Nephron progenitor cell (in vitro differentiated cells): ENCODE data around the gene P2RX3.

Experiments used
- DNase-seq: peaks from one replicate; pipeline ENCODE4 v3.0.0; 2021
- H3K27ac Mint-ChIP-seq: 2 replicates; pipeline ENCODE4 v1.8.0; 2021; ENCODE audit warnings: mild to moderate bottlenecking, moderate library complexity, mixed read lengths
- H3K27me3 Mint-ChIP-seq: 2 replicates; pipeline ENCODE4 v1.8.0; 2021; ENCODE audit warnings: mild to moderate bottlenecking, low read depth, mixed read lengths; ENCODE audit not compliant: poor library complexity
- H3K36me3 Mint-ChIP-seq: 2 replicates; pipeline ENCODE4 v1.8.0; 2021; ENCODE audit warnings: low read depth, mixed read lengths
- H3K4me1 Mint-ChIP-seq: 2 replicates; pipeline ENCODE4 v1.8.0; 2021; ENCODE audit warnings: mixed read lengths
- H3K4me3 Mint-ChIP-seq: 2 replicates; pipeline ENCODE4 v1.8.0; 2021; ENCODE audit warnings: mild to moderate bottlenecking, moderate library complexity, mixed read lengths
- H3K9me3 Mint-ChIP-seq: 2 replicates; pipeline ENCODE4 v1.8.0; 2021; ENCODE audit warnings: mild to moderate bottlenecking, moderate library complexity, mixed read lengths
- TF ChIP-seq, protein P1 (sequence below): fragments of 200-600 bp; sonication (generic); IDR thresholded peaks from 2 replicates; pipeline ENCODE4 v1.5.0; 2021; ENCODE audit warnings: antibody characterized with exemption

The P2RX3 gene

DNA sequence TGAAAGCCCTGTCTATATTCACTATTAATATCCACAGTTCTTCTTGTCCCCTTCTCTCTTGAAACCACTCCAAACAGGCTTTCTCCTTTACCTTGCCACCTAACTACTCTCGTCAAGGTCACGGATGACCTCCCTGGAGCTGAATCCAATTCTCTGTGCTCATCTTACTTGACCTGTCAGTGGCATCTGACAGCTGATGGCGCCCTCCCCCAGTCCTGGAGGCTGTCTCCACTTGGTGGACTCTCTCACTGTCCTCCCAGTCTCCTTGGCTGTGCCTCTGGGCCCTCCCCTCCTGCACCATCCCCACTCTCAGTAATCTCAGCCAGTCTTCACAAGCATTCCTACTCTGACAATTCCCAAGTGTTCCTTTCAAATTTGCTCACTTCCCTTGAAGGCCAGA lies 22.1 kb upstream of the P2RX3 start:
- H3K4me1 Mint-ChIP-seq = peaks cover 23% of the 10 kb centered on the region
- no peaks in the 10 kb centered on the region for H3K27me3 Mint-ChIP-seq
- no peaks in the 10 kb centered on the region for H3K9me3 Mint-ChIP-seq
- no peak overlapping the region for H3K4me3 Mint-ChIP-seq
- TF ChIP-seq, protein P1, sequence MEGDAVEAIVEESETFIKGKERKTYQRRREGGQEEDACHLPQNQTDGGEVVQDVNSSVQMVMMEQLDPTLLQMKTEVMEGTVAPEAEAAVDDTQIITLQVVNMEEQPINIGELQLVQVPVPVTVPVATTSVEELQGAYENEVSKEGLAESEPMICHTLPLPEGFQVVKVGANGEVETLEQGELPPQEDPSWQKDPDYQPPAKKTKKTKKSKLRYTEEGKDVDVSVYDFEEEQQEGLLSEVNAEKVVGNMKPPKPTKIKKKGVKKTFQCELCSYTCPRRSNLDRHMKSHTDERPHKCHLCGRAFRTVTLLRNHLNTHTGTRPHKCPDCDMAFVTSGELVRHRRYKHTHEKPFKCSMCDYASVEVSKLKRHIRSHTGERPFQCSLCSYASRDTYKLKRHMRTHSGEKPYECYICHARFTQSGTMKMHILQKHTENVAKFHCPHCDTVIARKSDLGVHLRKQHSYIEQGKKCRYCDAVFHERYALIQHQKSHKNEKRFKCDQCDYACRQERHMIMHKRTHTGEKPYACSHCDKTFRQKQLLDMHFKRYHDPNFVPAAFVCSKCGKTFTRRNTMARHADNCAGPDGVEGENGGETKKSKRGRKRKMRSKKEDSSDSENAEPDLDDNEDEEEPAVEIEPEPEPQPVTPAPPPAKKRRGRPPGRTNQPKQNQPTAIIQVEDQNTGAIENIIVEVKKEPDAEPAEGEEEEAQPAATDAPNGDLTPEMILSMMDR = no peak
- peaks cover 27% of the 10 kb centered on the region for H3K36me3 Mint-ChIP-seq
- no peak overlapping the region for H3K27ac Mint-ChIP-seq
- DNase-seq = no peak

DNA sequence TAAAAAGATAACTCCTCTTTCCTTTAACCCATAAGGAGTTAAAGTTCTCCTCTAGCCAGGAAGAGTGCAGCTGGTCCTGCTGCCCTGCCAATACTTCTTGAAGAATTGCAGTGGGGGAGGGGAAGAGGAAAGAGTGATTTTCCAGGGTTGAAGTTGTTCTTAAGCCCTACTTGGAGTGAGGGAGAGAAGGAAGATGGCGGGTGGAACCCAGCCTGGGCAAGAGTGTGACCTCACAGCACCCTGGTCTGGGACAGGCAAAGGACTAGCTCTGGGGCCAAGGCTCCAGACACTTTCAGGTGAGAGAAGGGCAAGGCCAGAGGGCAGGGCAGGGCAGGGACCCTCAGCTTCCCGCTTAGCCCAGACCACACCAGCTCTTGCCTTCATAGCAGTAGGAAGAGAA lies 20.0 kb upstream of the P2RX3 start:
- H3K27me3 Mint-ChIP-seq = no peaks in the 10 kb centered on the region
- H3K4me3 Mint-ChIP-seq = peak overlapping the region; percentile 49
- no peaks in the 10 kb centered on the region for H3K9me3 Mint-ChIP-seq
- peaks cover 27% of the 10 kb centered on the region for H3K4me1 Mint-ChIP-seq
- no peak for DNase-seq
- peaks cover 29% of the 10 kb centered on the region for H3K36me3 Mint-ChIP-seq
- H3K27ac Mint-ChIP-seq = peak overlapping the region; percentile 14
- TF ChIP-seq, protein P1 = no peak

GRCh38 chr11:57320067-57320718 lies 18.0 kb upstream of the P2RX3 start:
- Mint-ChIP-seq H3K4me1 (peaks cover 34% of the 10 kb centered on the region), H3K4me3 (no peak overlapping the region), H3K27ac (no peak overlapping the region), H3K9me3 (no peaks in the 10 kb centered on the region), H3K36me3 (peaks cover 25% of the 10 kb centered on the region), H3K27me3 (no peaks in the 10 kb centered on the region)
- TF ChIP-seq, protein P1 = no peak
- no peak for DNase-seq

DNA sequence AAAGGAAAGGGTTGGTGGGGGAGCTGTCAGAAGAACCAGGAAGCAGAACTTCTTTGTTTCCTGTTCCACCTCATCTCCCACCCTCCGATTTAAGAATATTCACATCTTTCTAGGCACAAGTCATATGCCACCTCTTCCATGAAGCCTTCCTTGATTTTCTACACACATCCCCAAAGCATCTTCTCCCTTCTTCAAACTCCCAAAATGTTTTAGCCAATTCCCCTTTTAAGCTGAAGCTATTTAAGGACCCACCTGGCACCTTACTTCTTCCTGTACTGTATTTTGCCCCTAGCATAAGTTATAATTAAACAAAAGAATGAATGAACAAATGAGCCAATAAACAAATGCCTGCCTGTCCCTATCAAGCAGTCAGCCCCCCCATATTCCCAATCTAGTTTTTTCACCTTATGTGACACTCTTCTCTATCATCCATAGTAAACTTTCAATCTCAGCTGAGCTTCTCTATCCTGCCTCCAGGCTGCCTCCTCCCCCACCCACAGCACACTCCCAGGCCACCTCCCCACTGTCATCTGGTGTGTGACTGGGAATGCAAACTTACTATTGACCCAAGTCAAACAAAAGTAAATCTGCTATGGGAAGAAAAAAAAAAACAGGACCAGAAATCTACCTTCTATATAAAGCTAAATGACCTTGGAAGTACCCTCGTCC lies 17.3 kb upstream of the P2RX3 start:
- H3K27ac Mint-ChIP-seq = peak overlapping the region; percentile 60
- peaks cover 41% of the 10 kb centered on the region for H3K4me1 Mint-ChIP-seq
- TF ChIP-seq, protein P1 = no peak
- DNase-seq = no peak
- no peaks in the 10 kb centered on the region for H3K9me3 Mint-ChIP-seq
- peaks cover 25% of the 10 kb centered on the region for H3K36me3 Mint-ChIP-seq
- no peak overlapping the region for H3K4me3 Mint-ChIP-seq
- no peaks in the 10 kb centered on the region for H3K27me3 Mint-ChIP-seq

DNA sequence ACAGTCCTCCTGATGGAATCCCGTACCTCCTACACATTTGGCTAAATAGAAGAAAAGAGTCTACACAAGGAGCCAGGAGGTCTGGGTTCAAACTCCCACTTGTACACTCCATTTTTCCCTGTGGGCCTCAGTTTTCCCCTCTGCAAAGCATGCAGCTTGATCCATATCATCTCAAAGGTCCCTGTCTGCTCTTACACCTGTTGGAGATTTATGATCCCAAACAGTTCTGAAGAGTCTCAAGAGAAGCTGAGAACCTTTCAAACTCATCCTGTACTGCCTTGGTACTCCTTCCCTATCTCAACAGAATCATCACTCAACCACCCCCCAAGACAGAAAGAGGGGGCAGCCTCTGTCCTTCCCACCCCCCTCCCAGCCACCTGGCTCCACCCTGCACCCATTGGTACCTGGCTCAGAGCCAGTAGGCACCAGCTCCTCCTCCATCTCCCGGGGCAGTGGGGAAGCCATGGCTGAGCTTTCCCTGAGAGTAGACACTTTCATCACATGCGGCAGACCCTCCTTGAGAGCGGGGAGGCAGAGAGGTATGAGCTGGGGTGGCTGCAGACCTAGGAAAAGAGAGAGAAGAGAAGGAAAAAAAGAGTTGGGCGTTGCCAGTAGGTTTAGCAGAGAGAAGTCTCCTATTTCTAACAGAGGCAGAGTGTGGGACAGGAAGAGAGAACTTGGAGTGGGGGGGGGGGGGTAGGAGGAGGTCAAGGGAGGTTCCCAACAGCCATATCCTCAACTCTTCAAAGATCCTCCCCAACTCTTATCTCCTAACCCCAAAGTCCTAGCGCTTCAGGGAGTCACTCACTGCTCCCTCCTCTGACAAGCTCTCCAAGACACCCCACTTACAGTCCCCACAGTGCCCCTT lies 16.5 kb upstream of the P2RX3 start:
- H3K4me1 Mint-ChIP-seq = peaks cover 48% of the 10 kb centered on the region

More for the DNA sequence above, 16.5 kb upstream of the P2RX3 start:
- Mint-ChIP-seq H3K36me3 (peaks cover 33% of the 10 kb centered on the region), H3K27me3 (no peaks in the 10 kb centered on the region), H3K4me3 (peak overlapping the region; percentile 98), H3K9me3 (no peaks in the 10 kb centered on the region), H3K27ac (peak overlapping the region; percentile 97)
- DNase-seq = no peak
- TF ChIP-seq, protein P1 = no peak
